ENCODE data around the gene WWTR1.
A peak's percentile ranks its signal among the peaks of the same experiment; 100 is the strongest.

DNA sequence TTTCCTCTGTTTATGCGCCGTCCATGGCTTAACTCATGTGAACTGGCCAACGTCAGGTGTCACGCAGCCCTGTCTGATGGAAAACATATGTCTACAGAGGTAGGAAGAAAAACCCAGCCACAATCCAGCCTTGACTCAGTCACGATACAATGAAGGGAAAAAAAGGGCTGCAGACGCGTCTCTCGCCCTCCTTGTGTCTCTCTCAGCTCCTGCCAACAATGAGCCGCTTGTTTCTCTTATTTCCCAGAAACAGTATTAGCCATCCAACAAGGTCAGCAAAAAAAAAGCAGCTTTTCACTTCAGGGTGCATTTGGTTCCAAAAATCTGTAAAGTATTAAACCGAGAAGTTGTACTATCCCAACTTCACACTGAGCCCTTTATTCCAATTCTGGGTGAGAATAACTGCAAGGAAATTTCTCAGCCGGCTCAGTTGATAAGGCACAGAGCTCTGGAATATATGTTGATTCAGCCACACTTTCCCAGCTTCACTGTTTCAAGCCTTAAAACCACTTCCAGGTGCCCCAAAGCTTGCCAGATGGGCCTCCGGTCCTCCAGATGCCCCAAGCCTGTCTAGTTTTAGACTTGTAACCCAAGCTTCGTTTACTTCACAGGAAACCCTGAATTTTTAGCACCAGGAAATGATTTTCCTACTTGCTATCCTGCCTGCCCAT lies 103.9 kb downstream of the WWTR1 start:
- TF ChIP-seq, protein P1, sequence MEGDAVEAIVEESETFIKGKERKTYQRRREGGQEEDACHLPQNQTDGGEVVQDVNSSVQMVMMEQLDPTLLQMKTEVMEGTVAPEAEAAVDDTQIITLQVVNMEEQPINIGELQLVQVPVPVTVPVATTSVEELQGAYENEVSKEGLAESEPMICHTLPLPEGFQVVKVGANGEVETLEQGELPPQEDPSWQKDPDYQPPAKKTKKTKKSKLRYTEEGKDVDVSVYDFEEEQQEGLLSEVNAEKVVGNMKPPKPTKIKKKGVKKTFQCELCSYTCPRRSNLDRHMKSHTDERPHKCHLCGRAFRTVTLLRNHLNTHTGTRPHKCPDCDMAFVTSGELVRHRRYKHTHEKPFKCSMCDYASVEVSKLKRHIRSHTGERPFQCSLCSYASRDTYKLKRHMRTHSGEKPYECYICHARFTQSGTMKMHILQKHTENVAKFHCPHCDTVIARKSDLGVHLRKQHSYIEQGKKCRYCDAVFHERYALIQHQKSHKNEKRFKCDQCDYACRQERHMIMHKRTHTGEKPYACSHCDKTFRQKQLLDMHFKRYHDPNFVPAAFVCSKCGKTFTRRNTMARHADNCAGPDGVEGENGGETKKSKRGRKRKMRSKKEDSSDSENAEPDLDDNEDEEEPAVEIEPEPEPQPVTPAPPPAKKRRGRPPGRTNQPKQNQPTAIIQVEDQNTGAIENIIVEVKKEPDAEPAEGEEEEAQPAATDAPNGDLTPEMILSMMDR (IDR thresholded peaks at IDR 0.05), result no peak
- TF ChIP-seq EP300 (IDR thresholded peaks at IDR 0.05) (peak; percentile 46), POLR2A (IDR thresholded peaks at IDR 0.05) (no peak), POLR2AphosphoS5 (IDR thresholded peaks at IDR 0.05) (peak in 2 of 3 donors; percentile 3 to 78)
